Activated CD8-positive, alpha-beta memory T cell treated with anti-CD3 and anti-CD28 coated beads, Interleukin-2, amount 50 U/mL, for 48 hours (primary cell): ENCODE measurements around the gene EVL.

ENCODE experiments used
- DNase-seq: peaks from one replicate; pipeline ENCODE4 v3.0.0-alpha.2; 2020

The EVL gene

GRCh38 chr14:100086361-100086760 is 21.1 kb downstream of the EVL start:
- peak; percentile 49 for DNase-seq

- peak; percentile 50 for DNase-seq
These were observed 23.0 kb downstream of the EVL start for GRCh38 chr14:100088226-100088625.

- peak; percentile 48 for DNase-seq
These were observed 26.2 kb downstream of the EVL start for GRCh38 chr14:100091386-100091785.

GRCh38 chr14:100092832-100093231 is 27.6 kb downstream of the EVL start:
- peak; percentile 15 for DNase-seq

GRCh38 chr14:100093319-100093718 is 28.1 kb downstream of the EVL start:
- no peak for DNase-seq

GRCh38 chr14:100096656-100097055 is 31.4 kb downstream of the EVL start:
- no peak for DNase-seq

- no peak for DNase-seq
These were observed 32.9 kb downstream of the EVL start for GRCh38 chr14:100098171-100098570.

- DNase-seq: no peak
These were observed 34.9 kb downstream of the EVL start for GRCh38 chr14:100100032-100100703.

GRCh38 chr14:100102156-100102785 is 37.0 kb downstream of the EVL start:
- DNase-seq: no peak

GRCh38 chr14:100103250-100104005 is 38.2 kb downstream of the EVL start:
- no peak for DNase-seq

- DNase-seq: no peak
These were observed 38.8 kb downstream of the EVL start for GRCh38 chr14:100104006-100104352.

- no peak for DNase-seq
These were observed 39.5 kb downstream of the EVL start for GRCh38 chr14:100104523-100105300.

GRCh38 chr14:100105357-100106169 is 40.3 kb downstream of the EVL start:
- no peak for DNase-seq

- peak; percentile 73 for DNase-seq
These were observed 41.3 kb downstream of the EVL start for GRCh38 chr14:100106250-100107112.

GRCh38 chr14:100107236-100107635 is 42.0 kb downstream of the EVL start:
- DNase-seq: no peak

- peak; percentile 95 for DNase-seq
These were observed 43.0 kb downstream of the EVL start for GRCh38 chr14:100108042-100108825.

GRCh38 chr14:100108840-100109593 is 43.8 kb downstream of the EVL start:
- DNase-seq: no peak

GRCh38 chr14:100109594-100109955 is 44.4 kb downstream of the EVL start:
- no peak for DNase-seq

- DNase-seq: no peak
These were observed 45.6 kb downstream of the EVL start for GRCh38 chr14:100110816-100111215.
